ENCODE data around the gene FAM168B.

The FAM168B gene

DNA sequence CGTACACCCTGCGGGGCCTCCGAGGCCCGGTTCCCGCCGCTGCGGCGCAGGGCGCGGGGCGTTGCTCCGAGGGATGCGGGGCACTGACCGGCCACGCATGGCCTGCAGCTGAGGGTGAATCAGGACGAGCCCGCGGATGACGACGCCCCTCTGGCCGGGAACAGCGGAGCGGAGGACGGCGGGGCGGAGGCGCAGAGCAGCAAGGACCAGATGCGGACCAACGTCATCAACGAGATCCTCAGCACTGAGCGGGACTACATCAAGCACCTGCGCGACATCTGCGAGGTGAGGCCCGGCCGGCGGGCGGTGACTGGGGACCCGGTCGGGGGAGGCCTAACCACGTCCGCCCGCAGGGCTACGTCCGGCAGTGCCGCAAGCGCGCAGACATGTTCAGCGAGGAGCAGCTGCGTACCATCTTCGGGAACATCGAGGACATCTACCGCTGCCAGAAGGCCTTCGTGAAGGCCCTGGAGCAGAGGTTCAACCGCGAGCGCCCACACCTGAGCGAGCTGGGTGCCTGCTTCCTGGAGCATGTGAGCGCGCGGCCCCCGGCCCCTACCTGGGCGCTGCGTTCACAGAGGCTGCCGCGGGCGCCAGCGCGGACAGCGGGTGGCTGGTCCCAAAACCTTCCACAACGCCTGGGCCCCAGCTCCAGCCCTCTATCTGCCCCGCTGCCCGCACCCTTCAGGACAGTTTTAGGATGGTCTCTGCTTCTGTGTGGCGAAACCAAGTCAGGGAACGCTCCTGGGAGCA is 53.2 kb downstream of the FAM168B start:
- no peak for DNase-seq (ENCODE audit: low read depth in 2 of 2)

DNA sequence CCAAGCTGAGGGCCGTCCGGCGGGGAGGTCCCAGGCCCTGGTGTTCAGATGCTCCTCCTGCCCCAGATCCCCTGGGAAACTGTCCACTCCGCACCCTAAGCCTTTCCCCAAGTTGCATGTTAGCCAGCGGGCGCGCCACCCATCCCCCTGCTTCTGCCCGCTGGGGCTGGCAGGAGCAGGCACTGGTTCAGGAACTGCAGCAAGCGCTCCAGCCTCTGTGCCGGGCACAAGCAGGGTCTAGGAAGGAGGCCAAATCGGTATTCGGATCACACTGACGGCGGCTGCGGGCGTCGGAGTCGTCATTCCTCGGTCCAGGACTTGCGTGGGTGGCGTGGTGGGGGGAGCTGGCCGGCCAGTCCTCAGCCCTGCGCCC is 53.7 kb downstream of the FAM168B start:
- no peak for DNase-seq (ENCODE audit: low read depth in 2 of 2)

DNA sequence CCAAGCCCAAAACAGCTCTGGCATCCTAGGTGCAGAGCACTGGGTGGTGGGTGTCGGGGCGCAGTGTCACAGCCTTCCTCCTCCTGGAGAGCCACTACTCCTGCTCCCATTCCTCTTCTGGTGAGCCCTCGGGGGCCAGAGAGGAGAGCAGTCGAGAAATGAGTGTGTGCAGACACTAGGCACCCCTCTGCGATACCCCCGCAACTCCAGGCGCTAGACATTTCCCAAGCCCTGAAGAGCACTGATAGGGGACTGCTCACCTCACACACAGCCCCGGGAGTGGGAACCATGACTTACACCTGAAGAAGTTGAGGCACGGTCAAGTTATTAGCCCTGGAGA is 54.2 kb downstream of the FAM168B start:
- DNase-seq (ENCODE audit: low read depth in 2 of 2), result no peak

DNA sequence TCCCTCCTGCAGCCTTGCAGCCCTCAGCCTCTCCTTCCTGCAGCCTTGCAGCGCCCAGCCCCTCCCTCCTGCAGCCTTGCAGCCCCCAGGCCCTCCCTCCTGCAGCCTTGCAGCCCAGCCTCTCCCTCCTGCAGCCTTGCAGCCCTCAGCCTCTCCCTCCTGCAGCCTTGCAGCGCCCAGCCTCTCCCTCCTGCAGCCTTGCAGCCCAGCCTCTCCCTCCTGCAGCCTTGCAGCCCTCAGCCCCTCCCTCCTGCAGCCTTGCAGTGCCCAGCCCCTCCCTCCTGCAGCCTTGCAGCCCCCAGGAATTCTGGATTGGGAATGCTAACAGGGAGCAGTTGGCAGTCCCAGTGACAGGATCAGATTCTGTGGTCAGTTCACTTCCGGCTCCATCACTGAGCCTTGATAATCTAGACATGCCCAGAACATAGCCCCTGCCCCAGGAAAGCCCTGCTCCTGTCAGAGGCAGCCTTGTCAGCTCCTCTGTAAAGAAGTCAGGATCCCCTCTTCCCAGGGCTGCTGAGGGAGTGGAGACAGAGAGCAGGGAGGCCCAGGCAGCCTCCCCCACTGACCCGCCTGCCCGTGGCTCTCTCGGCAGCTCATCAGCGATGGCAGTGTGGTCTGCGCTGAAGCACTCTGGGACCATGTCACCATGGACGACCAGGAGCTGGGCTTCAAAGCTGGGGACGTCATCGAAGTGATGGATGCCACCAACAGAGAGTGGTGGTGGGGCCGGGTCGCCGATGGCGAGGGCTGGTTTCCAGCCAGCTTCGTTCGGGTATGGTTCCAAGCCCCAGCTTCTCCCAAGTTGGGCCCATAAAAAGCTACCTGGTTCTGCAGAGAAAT is 54.8 kb downstream of the FAM168B start:
- no peak for DNase-seq (ENCODE audit: low read depth in 2 of 2)

DNA sequence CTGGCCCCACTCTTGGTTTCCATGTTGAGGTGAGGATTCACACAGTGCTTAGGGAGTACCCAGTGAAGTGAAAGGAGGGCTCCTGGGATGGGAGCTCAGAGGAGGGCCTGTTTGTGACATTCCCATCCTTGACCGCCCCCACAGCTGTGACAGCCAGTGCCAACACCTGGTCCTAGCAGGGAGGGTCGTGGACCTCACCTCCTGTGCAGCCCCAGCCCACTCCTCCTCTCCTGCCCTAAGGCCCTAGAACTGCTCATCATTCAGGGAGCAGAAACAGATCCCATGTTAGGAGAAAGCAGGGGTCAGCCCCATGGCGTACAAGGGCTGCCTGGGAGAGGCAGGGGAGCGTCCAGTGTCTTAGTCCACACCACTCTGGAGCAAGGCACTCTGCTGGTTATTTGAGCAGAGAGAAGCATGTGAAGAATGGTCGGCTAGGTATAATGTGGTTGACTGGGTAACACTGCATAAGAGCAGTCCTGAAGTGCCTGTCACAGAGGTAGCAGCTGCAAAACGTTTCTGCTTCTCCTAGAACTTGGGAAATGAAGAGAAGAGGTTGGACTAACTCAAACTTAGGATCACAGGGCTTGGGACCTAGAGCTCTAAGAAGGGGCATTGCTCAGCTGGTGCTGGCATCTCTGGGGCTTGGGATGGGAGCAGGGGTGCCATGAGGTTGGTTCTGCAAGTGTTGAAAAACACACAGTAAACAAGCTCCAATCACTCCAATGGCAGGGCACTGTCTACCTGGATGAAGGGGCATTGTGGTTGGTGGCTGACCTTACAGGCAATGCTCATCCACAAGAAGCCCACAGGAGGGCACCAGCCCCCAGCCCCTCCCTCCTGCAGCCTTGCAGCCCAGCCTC is 55.6 kb downstream of the FAM168B start:
- DNase-seq (ENCODE audit: low read depth in 2 of 2), result no peak

DNA sequence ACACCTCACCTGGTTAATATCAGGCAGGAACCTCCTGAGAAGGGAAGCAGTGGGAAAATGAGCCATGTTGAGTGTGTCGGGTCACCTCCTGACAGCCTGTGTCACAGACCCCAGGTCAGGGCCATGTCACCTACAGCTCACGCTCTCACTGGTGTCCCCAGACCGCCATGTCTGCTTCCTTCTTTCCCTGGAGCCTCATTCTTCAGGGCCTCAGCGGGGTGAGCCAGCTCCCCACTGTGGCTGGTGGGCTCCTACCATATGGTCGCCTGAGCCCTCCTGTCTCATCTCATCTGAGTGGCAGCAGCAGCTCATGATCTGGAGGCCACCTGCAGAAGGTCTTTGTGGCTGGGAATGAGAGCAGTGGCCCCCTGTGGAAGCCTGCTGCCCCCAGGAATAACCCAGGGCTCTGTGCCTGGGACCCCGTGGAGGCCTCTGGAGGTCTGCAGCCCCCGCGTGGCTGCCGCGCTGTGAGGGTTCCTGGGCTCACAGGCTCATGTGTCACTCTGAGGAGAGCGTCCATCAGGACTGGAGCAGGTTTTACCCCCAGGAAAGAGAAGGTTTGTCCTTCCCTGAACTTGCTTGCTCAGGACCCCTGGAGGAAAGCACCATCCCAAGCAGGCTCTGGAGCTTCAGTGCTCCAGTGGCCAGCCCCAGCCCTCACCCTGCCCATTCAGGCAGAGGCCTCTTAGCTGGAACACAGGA is 56.4 kb downstream of the FAM168B start:
- DNase-seq (ENCODE audit: low read depth in 2 of 2), result no peak

DNA sequence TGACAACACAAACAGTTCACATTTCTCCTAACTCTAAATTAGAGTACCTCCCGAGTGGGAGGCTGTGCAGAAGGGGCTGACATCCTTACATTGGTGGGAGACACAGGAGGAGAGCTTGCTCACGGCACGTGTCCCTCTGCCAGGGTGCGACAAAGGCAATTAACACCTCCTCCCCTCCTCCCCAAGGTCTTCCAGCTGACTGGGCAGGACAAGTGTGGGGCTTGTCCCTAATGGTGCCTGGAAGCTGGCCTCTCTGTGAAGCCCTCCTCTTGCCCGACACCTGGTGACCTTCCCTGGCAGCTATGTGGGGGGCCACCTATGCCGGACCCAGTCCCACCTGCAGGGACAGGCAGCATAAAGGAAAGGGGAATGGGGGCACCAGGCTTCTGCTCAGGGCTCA is 57.0 kb downstream of the FAM168B start:
- DNase-seq (ENCODE audit: low read depth in 2 of 2), result no peak

DNA sequence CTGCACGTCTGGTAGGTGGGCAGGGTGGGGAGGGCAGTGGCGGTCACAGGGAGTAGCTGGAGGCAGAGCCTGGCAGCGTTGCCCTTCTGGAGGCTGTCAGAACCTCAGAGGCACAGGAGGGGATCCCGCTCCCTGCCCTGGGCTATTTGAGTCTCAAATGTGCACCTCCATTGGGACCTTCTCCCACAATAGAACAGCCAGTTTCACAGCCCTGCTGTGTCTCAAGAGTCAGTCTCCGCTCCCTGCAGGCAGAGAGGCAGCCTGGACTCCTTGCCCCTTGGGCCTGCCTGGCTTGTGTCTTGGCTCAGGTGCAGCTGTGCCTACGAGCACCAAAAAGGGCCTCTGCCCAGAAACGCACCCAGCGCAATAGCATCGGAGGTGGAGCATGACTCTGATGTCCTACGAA is 57.4 kb downstream of the FAM168B start:
- DNase-seq (ENCODE audit: low read depth in 2 of 2), result no peak

DNA sequence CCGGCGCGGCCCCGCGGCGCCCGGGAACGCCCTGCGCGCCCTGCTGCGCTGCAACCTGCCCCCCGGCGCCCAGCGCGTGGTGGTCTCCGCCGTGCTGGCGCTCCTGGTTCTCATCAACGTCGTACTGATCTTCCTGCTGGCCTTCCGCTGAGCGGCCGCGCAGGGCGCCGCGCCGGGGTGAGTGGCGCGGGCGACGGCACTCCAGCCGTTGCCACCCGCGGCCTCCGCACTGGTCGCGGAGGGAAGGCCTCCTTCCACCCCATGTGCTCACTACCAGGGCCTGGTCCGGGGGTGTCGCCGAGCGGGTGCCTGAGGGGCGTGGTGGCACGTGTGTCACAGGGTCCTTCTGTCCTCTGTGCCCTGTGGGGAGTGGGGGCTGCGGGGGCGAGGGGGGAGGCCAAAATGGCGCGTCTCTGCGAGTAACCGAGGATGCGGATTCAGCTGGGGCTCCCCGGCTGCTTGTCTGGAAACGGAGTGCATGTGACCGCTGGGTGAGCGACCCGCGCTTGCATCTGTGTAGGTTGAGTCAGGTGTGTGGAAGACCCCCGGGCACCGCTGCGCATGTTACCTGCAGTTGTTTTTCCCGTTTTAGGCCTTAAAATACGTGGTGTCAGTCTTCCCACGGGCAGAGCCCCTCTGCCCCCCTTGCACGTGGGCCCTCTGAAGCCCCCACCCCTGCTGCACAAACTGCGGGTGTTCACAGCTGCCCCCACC is 58.0 kb downstream of the FAM168B start:
- no peak for DNase-seq (ENCODE audit: low read depth in 2 of 2)

DNA sequence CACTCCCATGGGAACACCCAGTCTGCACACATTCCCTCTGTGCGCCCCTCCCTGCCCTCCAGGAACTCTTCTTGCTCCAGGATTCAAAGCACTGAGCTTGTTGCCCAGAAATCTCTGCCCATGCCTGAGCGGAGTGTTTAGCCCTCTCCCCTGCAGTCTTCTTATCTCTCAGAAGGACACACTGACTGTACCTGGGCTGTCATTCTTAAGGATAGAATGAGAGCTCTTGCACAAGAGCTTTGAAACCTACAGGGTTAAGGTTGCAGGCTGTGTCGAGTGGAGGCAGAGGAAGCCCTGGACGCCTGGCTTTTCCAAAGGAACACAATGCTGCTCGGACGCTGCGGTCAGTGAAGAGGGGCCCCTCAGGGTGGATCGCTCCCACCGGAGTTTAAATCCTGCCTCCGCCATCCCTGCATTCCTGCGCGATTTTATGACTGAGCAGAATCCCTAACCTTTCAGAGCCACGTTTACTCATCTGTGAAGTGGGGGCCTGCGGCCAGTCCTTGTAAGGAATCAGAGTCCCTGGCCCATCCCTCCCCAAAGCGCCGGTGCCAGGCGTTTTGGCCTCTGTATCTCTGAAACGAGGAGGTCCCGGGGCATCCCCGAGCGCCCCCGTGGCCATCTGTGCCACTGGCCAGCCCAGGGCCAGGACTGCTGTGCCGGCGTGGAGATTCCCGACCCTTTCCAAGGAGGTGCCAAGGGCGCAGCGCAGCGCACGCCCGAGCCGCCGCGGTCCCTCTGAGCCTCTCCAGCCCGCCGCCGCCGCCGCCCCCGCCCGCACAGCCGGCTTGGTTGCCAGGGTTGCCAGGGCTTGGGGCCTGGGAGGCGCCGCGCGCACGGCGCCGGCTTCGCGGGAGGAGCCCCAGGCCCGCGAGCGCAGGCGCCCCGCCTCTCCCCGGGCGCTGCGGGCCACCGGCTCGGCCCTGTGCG is 58.9 kb downstream of the FAM168B start:
- DNase-seq (ENCODE audit: low read depth in 2 of 2), result no peak

DNA sequence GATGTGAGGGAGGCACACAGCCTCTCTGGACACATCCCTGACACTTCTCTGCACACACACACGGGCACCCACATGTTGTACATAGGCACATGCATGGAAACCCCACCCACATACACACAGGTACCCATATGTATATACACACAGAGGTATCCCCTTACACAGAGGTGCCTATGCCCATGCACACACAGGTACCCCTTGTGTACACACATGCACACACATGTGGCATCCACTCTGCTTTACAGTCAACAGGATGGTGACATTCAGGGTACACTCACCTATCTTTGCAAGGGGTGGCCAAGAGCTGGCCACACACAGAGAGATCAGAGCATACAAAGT is 59.5 kb downstream of the FAM168B start:
- DNase-seq (ENCODE audit: low read depth in 2 of 2), result no peak

DNA sequence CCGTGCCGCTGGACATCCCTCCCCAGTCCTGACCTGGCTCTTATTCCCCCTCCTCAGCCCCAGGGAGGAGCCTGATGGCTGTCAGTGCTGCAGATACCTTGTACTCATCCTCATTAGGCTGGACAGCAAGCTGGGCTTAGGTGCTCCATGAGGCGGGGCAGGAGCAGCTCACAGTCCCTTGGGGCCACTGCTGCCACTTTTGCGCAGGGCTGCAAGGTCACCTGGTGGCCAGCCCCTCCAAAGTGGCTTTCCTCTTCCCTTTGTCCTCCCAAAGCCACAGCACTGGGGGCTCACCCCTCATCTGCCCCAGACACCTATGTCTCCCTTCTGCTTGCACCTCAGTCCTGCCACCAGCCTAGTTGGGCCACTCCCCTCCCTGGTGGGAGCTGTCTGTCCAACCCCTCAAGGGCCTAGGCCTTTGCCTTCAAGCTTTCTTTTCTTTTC is 60.8 kb downstream of the FAM168B start:
- no peak for DNase-seq (ENCODE audit: low read depth in 2 of 2)

DNA sequence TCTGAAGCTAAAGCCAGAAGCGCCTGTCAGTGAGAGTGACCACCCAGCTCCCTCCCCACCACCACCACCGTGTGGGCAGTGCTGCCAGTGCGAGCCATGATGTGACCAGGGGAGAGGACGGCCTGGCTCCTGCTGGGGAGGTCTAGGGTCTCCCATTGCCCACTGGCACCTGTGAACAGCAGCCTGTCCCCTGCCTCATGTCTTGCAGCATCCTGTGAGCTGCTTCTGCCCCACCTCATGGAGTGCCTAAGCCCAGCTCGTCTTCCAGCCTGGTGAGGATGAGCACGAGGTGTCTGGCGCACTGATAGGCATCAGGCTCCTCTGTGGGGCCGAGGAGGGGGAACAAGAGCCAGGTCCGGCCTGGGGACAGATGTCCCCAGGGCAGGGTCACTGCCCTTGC is 61.4 kb downstream of the FAM168B start:
- no peak for DNase-seq (ENCODE audit: low read depth in 2 of 2)

DNA sequence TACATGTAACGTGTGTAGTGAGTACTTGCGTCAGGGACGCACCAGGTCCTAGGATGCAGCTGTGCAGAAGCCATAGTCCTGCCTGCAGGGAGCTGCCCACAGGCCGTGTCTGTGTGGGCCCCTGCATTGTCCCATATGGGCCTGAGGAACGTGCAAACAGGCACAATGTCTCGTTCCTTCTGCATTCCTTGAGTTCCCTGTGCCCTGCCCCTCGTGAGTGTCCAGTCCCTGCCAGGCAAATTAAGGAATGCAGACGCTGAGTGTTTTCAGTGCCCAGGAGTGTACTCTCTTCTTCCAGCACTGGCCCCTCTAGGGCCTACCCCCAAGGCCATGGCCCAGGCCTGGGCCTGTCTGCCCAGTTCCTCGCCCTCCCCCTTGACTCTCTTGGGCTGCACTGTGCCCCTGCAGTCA is 61.8 kb downstream of the FAM168B start:
- DNase-seq (ENCODE audit: low read depth in 2 of 2), result no peak

DNA sequence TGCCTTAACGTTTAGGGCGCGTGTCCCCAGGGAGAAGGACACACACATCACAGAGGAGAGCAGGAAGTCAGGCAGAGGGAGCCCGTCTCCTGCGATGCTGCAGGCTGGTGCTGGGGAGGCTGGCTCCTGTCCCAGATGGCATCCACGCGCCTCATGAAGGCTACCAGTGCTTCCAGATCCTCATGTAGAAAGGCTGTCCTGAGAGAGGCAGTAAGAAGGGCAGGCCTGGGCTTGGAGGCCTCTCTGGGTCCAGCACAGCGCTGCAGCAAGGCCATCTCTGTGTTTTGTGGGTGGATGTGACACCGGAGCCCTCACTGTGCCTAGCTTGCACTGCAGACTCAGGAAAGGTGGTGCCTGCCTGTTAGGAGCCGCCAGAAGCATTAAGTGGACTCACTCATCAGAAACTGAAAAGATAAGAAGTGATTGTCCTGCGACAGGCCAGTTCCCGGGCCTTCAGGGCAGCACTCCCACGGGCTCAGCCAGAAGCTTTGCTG is 62.7 kb downstream of the FAM168B start:
- no peak for DNase-seq (ENCODE audit: low read depth in 2 of 2)

DNA sequence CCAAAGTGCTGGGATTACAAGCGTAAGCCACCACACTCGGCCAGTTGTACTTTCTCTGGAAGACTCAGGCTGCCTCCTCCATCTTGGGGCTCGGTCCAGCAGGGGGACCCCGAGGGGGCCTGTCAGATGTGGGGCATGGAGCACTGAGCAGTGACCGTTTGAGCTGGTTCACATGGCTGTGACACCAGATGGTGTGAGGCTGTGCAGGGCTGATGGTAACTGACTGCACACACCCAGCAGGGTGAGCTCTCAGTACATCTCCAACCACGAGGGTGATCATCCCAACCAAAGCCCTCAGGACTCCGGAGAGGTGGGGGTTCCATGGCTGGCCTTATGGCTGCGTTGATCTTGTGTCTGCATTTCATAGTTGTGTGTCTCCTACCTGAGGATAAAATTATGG is 63.4 kb downstream of the FAM168B start:
- no peak for DNase-seq (ENCODE audit: low read depth in 2 of 2)

DNA sequence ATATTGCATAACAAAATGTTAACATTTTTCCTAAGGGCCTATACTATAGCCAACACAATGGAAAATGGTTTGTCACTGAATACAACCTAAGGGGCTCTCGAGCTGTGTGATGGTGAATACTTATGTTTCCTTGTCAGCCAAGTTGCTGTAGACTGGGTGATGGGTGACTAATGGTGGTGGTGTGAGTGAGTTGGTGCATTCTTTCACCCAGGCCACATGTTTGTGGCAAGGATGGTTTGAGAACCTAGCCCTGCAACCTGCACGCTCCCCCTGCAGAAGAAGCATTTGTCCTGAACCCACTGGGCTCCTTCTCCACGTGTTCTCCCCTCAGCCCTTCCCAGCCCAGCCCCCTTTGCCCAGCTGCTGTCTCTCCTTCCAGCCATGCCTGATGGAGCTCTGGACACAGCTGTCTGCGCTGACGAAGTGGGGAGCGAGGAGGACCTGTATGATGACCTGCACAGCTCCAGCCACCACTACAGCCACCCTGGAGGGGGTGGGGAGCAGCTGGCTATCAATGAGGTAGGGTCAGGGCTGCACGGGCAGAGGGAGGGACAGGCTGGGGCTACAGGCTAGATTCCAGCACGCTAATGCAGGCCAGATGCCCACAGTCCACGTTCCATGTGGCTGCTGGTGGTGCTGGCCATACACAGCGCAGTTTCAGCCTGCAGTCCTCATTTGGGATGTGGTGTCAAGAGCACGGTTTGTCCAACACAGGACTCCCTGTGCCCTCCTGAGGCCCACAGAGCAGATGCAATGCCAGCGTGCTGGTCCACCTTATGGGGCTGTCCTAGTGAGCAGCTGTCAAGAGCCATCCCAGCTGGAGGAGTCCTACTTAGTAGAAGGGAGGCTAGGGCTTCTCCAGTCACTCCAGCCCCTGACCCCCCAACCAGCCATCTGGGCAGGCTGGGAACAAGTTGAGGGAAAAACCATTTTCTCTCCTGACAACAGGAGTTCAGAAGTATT is 65.4 kb downstream of the FAM168B start:
- no peak for DNase-seq (ENCODE audit: low read depth in 2 of 2)

DNA sequence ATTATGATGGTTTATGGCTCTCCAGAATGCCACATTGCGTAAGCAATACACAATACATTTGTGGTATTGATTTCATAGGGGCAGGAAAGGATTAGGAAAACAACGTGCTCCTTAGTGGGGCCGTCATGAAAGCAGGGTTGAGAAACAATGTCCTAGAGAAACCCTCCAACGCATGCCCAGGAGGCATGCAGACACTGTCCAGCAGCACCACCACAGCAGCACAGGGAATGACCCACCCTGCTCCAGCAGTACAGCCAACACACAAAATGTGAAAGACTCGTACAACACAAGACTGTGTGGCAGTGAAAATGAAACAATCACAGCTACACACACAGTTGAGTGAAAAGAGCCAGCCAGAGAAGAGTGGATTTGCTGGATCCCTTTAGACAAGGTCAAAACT is 66.3 kb downstream of the FAM168B start:
- no peak for DNase-seq (ENCODE audit: low read depth in 2 of 2)

DNA sequence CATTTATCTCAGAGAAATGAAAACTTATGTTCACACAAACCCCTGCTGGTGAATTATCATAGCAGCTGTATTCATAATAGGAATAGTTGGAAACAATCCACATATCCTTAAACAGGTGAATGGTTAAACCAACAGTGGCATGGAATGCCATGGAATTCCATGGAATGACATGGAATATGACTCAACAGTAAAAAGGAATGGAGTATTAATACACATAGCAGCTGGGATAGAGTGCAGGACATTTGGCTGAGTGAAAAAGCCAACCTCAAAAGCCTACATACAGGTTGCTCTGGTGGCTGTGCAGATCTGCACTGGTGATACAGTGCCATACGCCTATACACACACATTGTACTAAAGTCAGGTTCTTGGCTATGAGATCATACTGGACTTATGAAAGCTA is 69.5 kb downstream of the FAM168B start:
- DNase-seq (ENCODE audit: low read depth in 2 of 2), result no peak

All from fibroblast of skin of left biceps (primary cell).